HUES64 (cell line): ENCODE results near the gene GAS2L1.

Experiments
- H3K27ac ChIP-seq: 2 replicates; pipeline ENCODE4 v1.7.0; 2013; ENCODE audit warnings: low read depth, low read length, inconsistent platforms
- H3K27me3 ChIP-seq: 2 replicates; pipeline ENCODE4 v1.6.1; 2013; ENCODE audit warnings: mild to moderate bottlenecking, low read length; ENCODE audit not compliant: insufficient read depth
- H3K36me3 ChIP-seq: 2 replicates; pipeline ENCODE4 v1.6.1; 2013; ENCODE audit warnings: mild to moderate bottlenecking, low read length; ENCODE audit not compliant: insufficient read depth
- H3K4me1 ChIP-seq: 2 replicates; pipeline ENCODE4 v1.6.1; 2013; ENCODE audit warnings: mild to moderate bottlenecking, low read length, moderate library complexity; ENCODE audit not compliant: insufficient read depth
- H3K4me3 ChIP-seq: 2 replicates; pipeline ENCODE4 v1.5.1; 2013; ENCODE audit warnings: mild to moderate bottlenecking, low read length, moderate library complexity
- H3K9ac ChIP-seq: 2 replicates; pipeline ENCODE4 v1.6.1; 2013; ENCODE audit warnings: mild to moderate bottlenecking, low read depth, low read length
- H3K9me3 ChIP-seq: 2 replicates; pipeline ENCODE4 v1.6.1; 2013; ENCODE audit warnings: low read depth, low read length; ENCODE audit not compliant: insufficient read depth
- WGBS: fragments of 150-250, 120-280 bp; methylation state at CpG from one replicate; pipeline ENCODE4 v1.1.7; 2013; ENCODE audit warnings: missing lambda C conversion rate; 5-methylcytosine and 5-hydroxymethylcytosine counted together

GAS2L1 gene

DNA sequence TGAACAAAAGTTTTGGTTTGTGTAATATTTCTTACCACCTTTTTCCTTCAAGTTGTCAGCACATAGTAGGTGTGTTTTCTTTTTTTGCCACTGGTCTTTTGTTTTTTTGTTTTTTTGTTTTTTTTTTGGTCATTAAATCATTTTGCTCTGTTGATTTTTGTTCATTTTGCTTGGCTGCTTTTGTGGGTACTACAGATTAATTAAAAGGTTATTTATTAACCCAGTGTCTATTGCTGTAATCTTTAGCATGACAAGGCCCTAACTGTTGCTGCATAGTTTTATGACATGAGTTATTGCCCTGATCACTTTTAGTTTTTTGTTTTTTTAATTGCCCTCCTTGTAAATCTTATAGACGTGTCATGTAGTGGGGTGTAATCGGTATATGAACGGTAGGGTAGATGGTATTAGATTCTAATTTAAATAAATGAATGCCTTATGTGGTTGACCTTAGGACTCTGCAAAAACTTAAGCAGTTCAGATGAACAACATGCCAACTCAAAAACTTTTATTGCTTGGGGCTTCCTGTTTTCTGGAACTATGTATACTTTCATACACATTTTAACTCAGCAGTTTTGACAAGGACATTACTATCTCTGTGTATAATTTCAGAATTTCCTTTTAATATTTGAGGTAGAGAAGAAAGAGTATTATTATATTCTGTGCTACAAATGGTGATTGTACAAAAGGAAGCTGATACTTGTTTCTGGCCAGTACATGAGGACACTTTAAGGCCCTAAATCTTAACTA lies 30.5 kb upstream of the GAS2L1 start:
- Histone ChIP-seq H3K9ac (no peak overlapping the region), H3K27ac (no peak overlapping the region), H3K36me3 (peaks cover 97% of the 10 kb centered on the region), H3K4me1 (peaks cover 9% of the 10 kb centered on the region; the same call in 1 of the 2 replicates), H3K4me3 (no peak overlapping the region), H3K9me3 (no peaks in the 10 kb centered on the region; the same call in 1 of the 2 replicates), H3K27me3 (no peaks in the 10 kb centered on the region)
- 95% methylated on average over 3 of the region's 3 CpGs for WGBS

GRCh38 chr22:29277927-29278326 lies 28.5 kb upstream of the GAS2L1 start:
- H3K27ac ChIP-seq, result 0 out of 2 replicates have a peak overlapping the region, but pooled peaks have one; percentile 14
- H3K27me3 ChIP-seq, result no peaks in the 10 kb centered on the region
- no peaks in the 10 kb centered on the region; the same call in 1 of the 2 replicates for H3K9me3 ChIP-seq
- H3K9ac ChIP-seq, result no peak overlapping the region
- H3K4me3 ChIP-seq, result no peak overlapping the region
- H3K36me3 ChIP-seq, result peaks cover 96% of the 10 kb centered on the region
- no peaks in the 10 kb centered on the region; the same call in 1 of the 2 replicates for H3K4me1 ChIP-seq
- WGBS, result 96% methylated on average over 1 of the region's 1 CpG

- Histone ChIP-seq H3K27me3 (no peaks in the 10 kb centered on the region), H3K36me3 (peaks cover 95% of the 10 kb centered on the region), H3K9ac (no peak overlapping the region), H3K27ac (no peak overlapping the region), H3K9me3 (no peaks in the 10 kb centered on the region; the same call in 1 of the 2 replicates), H3K4me1 (no peaks in the 10 kb centered on the region), H3K4me3 (no peak overlapping the region)
- WGBS, result 94% methylated on average over 3 of the region's 3 CpGs
Observed at GRCh38 chr22:29284196-29284595, 22.3 kb upstream of the GAS2L1 start.

- no peak overlapping the region for H3K9ac ChIP-seq
- WGBS, result 96% methylated on average over 2 of the region's 2 CpGs
Observed at GRCh38 chr22:29288837-29289236, 17.6 kb upstream of the GAS2L1 start.

DNA sequence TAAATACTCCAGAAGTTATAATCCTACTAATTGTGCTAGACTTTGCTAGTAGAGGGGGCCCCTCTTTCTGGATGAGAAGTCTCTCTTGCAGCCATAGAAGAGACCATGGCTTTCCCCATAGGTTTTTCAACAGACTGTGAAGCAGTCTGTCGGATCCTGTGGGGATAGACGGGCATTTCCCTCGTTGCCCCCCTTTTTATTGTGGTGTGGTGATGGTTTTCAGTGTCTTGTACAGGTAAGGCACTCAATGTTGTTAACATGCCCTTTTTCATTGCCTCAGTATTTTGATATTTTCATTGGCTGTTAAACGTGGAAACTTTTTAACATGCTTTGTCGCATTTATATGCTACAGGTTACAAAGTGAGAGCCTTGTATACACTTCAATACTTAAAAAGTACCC lies 16.4 kb upstream of the GAS2L1 start:
- Histone ChIP-seq H3K4me3 (no peak overlapping the region), H3K27me3 (no peaks in the 10 kb centered on the region), H3K9me3 (no peaks in the 10 kb centered on the region), H3K9ac (no peak overlapping the region), H3K36me3 (peaks cover 98% of the 10 kb centered on the region), H3K27ac (no peak overlapping the region), H3K4me1 (no peaks in the 10 kb centered on the region)
- WGBS, result 98% methylated on average over 5 of the region's 5 CpGs

More at GRCh38 chr22:29288837-29289236, 17.6 kb upstream of the GAS2L1 start:
- H3K4me3 ChIP-seq, result no peak overlapping the region
- peaks cover 98% of the 10 kb centered on the region for H3K36me3 ChIP-seq
- no peaks in the 10 kb centered on the region for H3K9me3 ChIP-seq
- no peaks in the 10 kb centered on the region for H3K4me1 ChIP-seq
- no peaks in the 10 kb centered on the region for H3K27me3 ChIP-seq
- H3K27ac ChIP-seq, result no peak overlapping the region

- Histone ChIP-seq H3K4me1 (no peaks in the 10 kb centered on the region), H3K27ac (no peak overlapping the region), H3K4me3 (no peak overlapping the region), H3K27me3 (no peaks in the 10 kb centered on the region), H3K9ac (no peak overlapping the region), H3K36me3 (peaks cover 99% of the 10 kb centered on the region), H3K9me3 (no peaks in the 10 kb centered on the region)
- 95% methylated on average over 6 of the region's 7 CpGs for WGBS
Observed at GRCh38 chr22:29291215-29291614, 15.2 kb upstream of the GAS2L1 start.

DNA sequence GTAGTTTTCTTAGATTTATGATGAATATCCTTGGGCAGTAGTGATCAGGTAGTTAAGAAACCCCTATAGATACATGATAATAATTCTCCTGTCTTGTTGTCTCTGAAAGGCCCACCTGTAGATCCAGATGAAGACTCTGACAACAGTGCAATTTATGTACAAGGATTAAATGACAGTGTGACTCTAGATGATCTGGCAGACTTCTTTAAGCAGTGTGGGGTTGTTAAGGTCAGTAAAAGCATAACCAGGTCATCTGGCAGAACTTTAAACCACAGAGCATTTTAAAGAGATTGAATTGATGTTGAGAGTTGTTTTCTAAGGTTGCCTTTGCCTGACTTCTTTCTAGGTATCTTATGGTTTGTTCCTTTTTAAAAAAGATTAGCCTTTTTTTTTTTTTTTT lies 14.1 kb upstream of the GAS2L1 start:
- Histone ChIP-seq H3K27me3 (no peaks in the 10 kb centered on the region), H3K4me1 (no peaks in the 10 kb centered on the region), H3K9ac (no peak overlapping the region), H3K36me3 (peaks cover 99% of the 10 kb centered on the region), H3K4me3 (no peak overlapping the region), H3K9me3 (no peaks in the 10 kb centered on the region), H3K27ac (no peak overlapping the region)

DNA sequence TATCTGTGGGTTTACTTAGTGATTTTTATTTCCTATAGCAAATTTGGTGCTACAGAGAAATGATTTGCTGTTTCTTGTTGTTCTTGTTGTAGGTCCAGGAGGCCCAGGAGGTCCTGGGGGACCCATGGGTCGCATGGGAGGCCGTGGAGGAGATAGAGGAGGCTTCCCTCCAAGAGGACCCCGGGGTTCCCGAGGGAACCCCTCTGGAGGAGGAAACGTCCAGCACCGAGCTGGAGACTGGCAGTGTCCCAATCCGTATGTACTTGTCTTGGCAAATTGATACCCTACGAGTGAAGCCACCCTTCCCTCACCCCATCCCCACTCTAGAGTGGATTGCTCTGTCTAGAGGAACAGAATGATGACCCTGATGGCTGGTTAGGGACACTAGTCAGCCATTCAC lies 7.8 kb upstream of the GAS2L1 start:
- Histone ChIP-seq H3K27me3 (no peaks in the 10 kb centered on the region), H3K27ac (no peak overlapping the region), H3K36me3 (peaks cover 73% of the 10 kb centered on the region), H3K4me1 (no peaks in the 10 kb centered on the region), H3K9ac (no peak overlapping the region), H3K9me3 (no peaks in the 10 kb centered on the region), H3K4me3 (no peak overlapping the region)
- WGBS, result 93% methylated on average over 8 of the region's 8 CpGs

DNA sequence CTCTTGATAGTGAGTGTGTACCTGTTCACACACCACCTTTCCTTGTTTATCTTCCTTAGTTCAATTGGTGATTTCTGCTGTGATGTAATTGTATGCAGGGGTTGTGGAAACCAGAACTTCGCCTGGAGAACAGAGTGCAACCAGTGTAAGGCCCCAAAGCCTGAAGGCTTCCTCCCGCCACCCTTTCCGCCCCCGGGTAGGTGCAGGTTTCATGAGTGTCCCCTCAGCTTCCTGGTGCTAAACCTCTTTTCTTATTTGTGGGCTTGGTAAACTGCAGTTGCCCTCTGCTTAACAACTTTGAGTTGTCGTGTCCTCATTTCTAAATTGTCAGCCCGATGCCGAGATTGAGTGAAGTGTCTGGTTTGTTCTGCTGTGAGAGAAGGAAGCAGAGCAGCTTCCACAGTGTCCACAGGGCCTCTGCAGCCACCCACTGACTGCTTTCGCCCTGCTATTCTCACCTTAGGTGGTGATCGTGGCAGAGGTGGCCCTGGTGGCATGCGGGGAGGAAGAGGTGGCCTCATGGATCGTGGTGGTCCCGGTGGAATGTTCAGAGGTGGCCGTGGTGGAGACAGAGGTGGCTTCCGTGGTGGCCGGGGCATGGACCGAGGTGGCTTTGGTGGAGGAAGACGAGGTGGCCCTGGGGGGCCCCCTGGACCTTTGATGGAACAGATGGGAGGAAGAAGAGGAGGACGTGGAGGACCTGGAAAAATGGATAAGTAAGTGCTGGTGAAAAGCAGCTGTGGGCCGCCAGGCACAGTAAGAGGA lies 7.1 kb upstream of the GAS2L1 start:
- peaks cover 67% of the 10 kb centered on the region for H3K36me3 ChIP-seq
- WGBS, result 96% methylated on average over 19 of the region's 19 CpGs
- H3K9ac ChIP-seq, result no peak overlapping the region
- H3K9me3 ChIP-seq, result no peaks in the 10 kb centered on the region
- H3K27me3 ChIP-seq, result no peaks in the 10 kb centered on the region
- no peaks in the 10 kb centered on the region for H3K4me1 ChIP-seq
- H3K27ac ChIP-seq, result no peak overlapping the region
- H3K4me3 ChIP-seq, result no peak overlapping the region

DNA sequence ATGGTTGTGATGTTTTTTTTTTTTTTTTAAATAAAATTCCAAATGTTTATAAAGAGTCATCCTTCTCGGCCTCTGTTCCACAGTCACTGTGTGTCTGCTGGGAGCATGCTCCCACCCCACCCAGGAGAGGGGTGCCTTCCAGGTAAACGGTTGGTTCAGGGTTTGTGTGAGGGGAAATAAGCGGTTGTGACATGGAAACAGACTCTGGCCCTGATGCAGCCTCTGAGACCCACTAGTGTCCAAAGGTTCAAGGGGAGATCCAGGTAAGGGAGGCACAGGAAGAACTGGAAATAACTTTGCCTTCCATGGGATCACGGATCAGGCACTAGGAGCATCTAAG lies 6.0 kb upstream of the GAS2L1 start:
- no peaks in the 10 kb centered on the region for H3K4me1 ChIP-seq
- no peaks in the 10 kb centered on the region for H3K27me3 ChIP-seq
- no peak overlapping the region for H3K27ac ChIP-seq
- no peak overlapping the region for H3K4me3 ChIP-seq
- no peaks in the 10 kb centered on the region for H3K9me3 ChIP-seq
- H3K9ac ChIP-seq, result no peak overlapping the region
- peaks cover 56% of the 10 kb centered on the region for H3K36me3 ChIP-seq
- WGBS, result 94% methylated on average over 4 of the region's 4 CpGs

DNA sequence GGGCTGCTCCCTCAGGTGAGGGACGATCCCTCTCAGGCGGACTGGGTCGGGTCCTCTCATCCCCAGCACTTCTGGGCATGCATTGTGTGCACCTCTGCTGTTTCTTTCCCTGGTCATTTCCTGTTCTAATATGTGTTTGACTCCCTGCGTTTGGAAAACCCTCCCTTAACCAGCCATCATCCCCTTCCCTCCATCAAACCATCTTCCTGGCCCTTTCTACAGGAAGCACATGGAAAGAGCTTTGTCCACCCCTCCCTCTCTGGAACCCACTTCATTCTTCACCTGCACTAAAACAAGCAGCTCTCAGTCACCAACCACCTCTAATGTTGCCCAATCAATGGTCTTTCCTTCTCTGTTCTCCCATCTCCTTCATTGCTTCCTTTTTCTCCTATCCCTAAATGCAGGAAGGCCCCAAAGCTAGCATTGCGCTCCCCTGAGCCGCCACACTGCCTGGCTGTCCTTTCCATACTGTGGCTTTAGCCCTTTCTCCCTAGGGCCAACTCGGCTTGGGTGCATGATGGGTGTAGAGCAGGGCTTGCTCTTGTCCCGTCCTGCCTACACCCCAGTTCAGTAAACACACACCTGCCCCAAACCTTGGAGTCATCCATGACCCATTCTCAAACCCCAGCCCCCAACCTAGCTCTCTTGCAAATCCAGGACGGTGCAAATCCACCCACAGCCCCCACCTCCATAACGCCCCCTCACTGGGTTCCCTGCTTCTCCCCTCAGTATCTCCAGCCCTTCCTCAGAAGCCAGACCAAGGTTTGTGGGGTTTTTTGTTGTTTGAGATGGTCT lies 5.4 kb upstream of the GAS2L1 start:
- 87% methylated on average over 10 of the region's 10 CpGs for WGBS
- H3K4me1 ChIP-seq, result 0 out of 2 replicates have a peak, but pooled peaks cover 2% of the 10 kb centered on the region
- no peaks in the 10 kb centered on the region for H3K9me3 ChIP-seq
- no peak overlapping the region; the same call in 1 of the 2 replicates for H3K27ac ChIP-seq
- H3K9ac ChIP-seq, result no peak overlapping the region
- no peaks in the 10 kb centered on the region for H3K27me3 ChIP-seq
- H3K36me3 ChIP-seq, result peaks cover 50% of the 10 kb centered on the region
- H3K4me3 ChIP-seq, result no peak overlapping the region
